ENCODE measurements around the gene PPP2R5C. TPM values are rescaled to one million over a fixed set of nuclear protein-coding genes. Genes with fewer than 3 reads are reported as not detected.

Gene PPP2R5C
- total RNA-seq, 1 donor from 2014 or later = 125 TPM

GRCh38 chr14:101851183-101851582 is 89.7 kb downstream of the PPP2R5C start:
- H3K9me3 Mint-ChIP-seq = no peaks in the 10 kb centered on the region
- TF ChIP-seq CTCF (IDR thresholded peaks at IDR 0.05; ENCODE audit: unreplicated experiment) = no peak
- H3K27ac Mint-ChIP-seq = no peak overlapping the region
- no peak for DNase-seq (ENCODE audit: low spot score in 2 of 2, unreplicated experiment in 2 of 2)
- no peaks in the 10 kb centered on the region for H3K36me3 Mint-ChIP-seq
- H3K4me1 Mint-ChIP-seq = peaks cover 12% of the 10 kb centered on the region
- H3K4me3 Mint-ChIP-seq = no peak overlapping the region
- H3K27me3 Mint-ChIP-seq (ENCODE audit: low read depth) = no peaks in the 10 kb centered on the region

GRCh38 chr14:101851736-101852405 is 90.4 kb downstream of the PPP2R5C start:
- DNase-seq (ENCODE audit: low spot score in 2 of 2, unreplicated experiment in 2 of 2) = no peak
- TF ChIP-seq CTCF (IDR thresholded peaks at IDR 0.05; ENCODE audit: unreplicated experiment) = no peak
- Mint-ChIP-seq H3K36me3 (no peaks in the 10 kb centered on the region), H3K4me3 (no peak overlapping the region), H3K27me3 (ENCODE audit: low read depth) (no peaks in the 10 kb centered on the region), H3K9me3 (no peaks in the 10 kb centered on the region), H3K4me1 (peaks cover 12% of the 10 kb centered on the region), H3K27ac (no peak overlapping the region)

- TF ChIP-seq CTCF (IDR thresholded peaks at IDR 0.05; ENCODE audit: unreplicated experiment) = no peak
- Mint-ChIP-seq H3K4me1 (peaks cover 12% of the 10 kb centered on the region), H3K36me3 (peaks cover 7% of the 10 kb centered on the region), H3K27ac (no peak overlapping the region), H3K4me3 (no peak overlapping the region), H3K9me3 (no peaks in the 10 kb centered on the region), H3K27me3 (ENCODE audit: low read depth) (no peaks in the 10 kb centered on the region)
- DNase-seq (ENCODE audit: low spot score in 2 of 2, unreplicated experiment in 2 of 2) = no peak
Observed at GRCh38 chr14:101852785-101853184, 91.3 kb downstream of the PPP2R5C start.

GRCh38 chr14:101853455-101854018 is 92.0 kb downstream of the PPP2R5C start:
- peaks cover 12% of the 10 kb centered on the region for H3K4me1 Mint-ChIP-seq
- no peak overlapping the region for H3K27ac Mint-ChIP-seq
- peaks cover 7% of the 10 kb centered on the region for H3K36me3 Mint-ChIP-seq
- no peak overlapping the region for H3K4me3 Mint-ChIP-seq
- H3K27me3 Mint-ChIP-seq (ENCODE audit: low read depth) = no peaks in the 10 kb centered on the region
- DNase-seq (ENCODE audit: low spot score in 2 of 2, unreplicated experiment in 2 of 2) = no peak
- no peak for TF ChIP-seq CTCF (IDR thresholded peaks at IDR 0.05; ENCODE audit: unreplicated experiment)
- H3K9me3 Mint-ChIP-seq = no peaks in the 10 kb centered on the region

- no peak for TF ChIP-seq CTCF (IDR thresholded peaks at IDR 0.05; ENCODE audit: unreplicated experiment)
- H3K27ac Mint-ChIP-seq = peak overlapping the region; percentile 66
- H3K4me3 Mint-ChIP-seq = no peak overlapping the region
Observed at GRCh38 chr14:101854366-101854765, 92.9 kb downstream of the PPP2R5C start.

More at GRCh38 chr14:101854366-101854765, 92.9 kb downstream of the PPP2R5C start:
- H3K9me3 Mint-ChIP-seq = no peaks in the 10 kb centered on the region
- no peak for DNase-seq (ENCODE audit: low spot score in 2 of 2, unreplicated experiment in 2 of 2)
- H3K27me3 Mint-ChIP-seq (ENCODE audit: low read depth) = no peaks in the 10 kb centered on the region
- H3K4me1 Mint-ChIP-seq = peaks cover 7% of the 10 kb centered on the region
- H3K36me3 Mint-ChIP-seq = peaks cover 12% of the 10 kb centered on the region
